ENCODE data around the gene BCLAF3. TPM values are rescaled to one million over a fixed set of nuclear protein-coding genes. Genes with fewer than 3 reads are reported as not detected.

Gene BCLAF3
- 3.2 and 6.7 TPM in 2 replicates for total RNA-seq

GRCh38 chrX:19990556-19991349 is at the start of gene BCLAF3:
BCLAF3 (minus strand) TSS chrX:19991061; CDS start chrX:19970264, 20,797 bp downstream.

Other genes with a start within 250 kb of the BCLAF3 start
- 6.6 and 29.9 TPM in 2 replicates for gene SH3KBP1, start 103.5 kb downstream of the BCLAF3 start, total RNA-seq
- gene MAP7D2, start 125.8 kb upstream of the BCLAF3 start, total RNA-seq: under 0.01 and 0.19 TPM in 2 replicates
- gene EIF1AX, start 150.8 kb upstream of the BCLAF3 start, total RNA-seq: 15.7 and 21.8 TPM in 2 replicates

Data from bladder microvascular endothelial cell (primary cell).